ENCODE measurements around the gene CROCC2. TPM values are rescaled to one million over a fixed set of nuclear protein-coding genes. Genes with fewer than 3 reads are reported as not detected.

Gene CROCC2
- total RNA-seq (ENCODE audit: low replicate concordance): 0.12 TPM in 1 of 2 replicates, not detected in the other

GRCh38 chr2:240906141-240906910 lies at the start of gene CROCC2:
TSS of gene CROCC2 (plus strand) at chr2:240906336. CDS start at chr2:240906514, 178 bp downstream.

GRCh38 chr2:240868286-240869108 lies 37.6 kb upstream of the CROCC2 start, which contains the start of gene AGXT:
TSS of gene AGXT (plus strand) at chr2:240868824. CDS start at chr2:240868866, 42 bp downstream.

GRCh38 chr2:240895656-240896388 lies 10.3 kb upstream of the CROCC2 start, which contains the start of gene MAB21L4:
TSS of gene MAB21L4 (minus strand) at chr2:240896156. CDS start at chr2:240895997, 159 bp downstream.

GRCh38 chr2:240997856-240998705 lies 91.9 kb downstream of the CROCC2 start, which contains the start of gene SNED1:
TSS of gene SNED1 (plus strand) at chr2:240998618. CDS start at chr2:240998838, 220 bp downstream.

Other genes with a start within 250 kb of the CROCC2 start
- gene AQP12B, start 223.5 kb upstream of the CROCC2 start, total RNA-seq (ENCODE audit: low replicate concordance): not detected in 2 replicates
- gene AQP12A, start 214.5 kb upstream of the CROCC2 start, total RNA-seq (ENCODE audit: low replicate concordance): not detected in 2 replicates
- under 0.01 TPM in 1 of 2 replicates, not detected in the other for gene KIF1A, start 86.1 kb upstream of the CROCC2 start, total RNA-seq (ENCODE audit: low replicate concordance)
- gene AGXT, start 37.5 kb upstream of the CROCC2 start, total RNA-seq (ENCODE audit: low replicate concordance): not detected in 2 replicates
- gene MAB21L4, start 10.2 kb upstream of the CROCC2 start, total RNA-seq (ENCODE audit: low replicate concordance): not detected in 2 replicates
- 7.4 and 80.4 TPM in 2 replicates for gene SNED1, start 92.3 kb downstream of the CROCC2 start, total RNA-seq (ENCODE audit: low replicate concordance)
- 24.9 and 73.7 TPM in 2 replicates for gene MTERF4, start 196.0 kb downstream of the CROCC2 start, total RNA-seq (ENCODE audit: low replicate concordance)
- gene PASK, start 243.1 kb downstream of the CROCC2 start, total RNA-seq (ENCODE audit: low replicate concordance): 2.4 and 9.9 TPM in 2 replicates
- gene PPP1R7, start 244.1 kb downstream of the CROCC2 start, total RNA-seq (ENCODE audit: low replicate concordance): 100 and 202 TPM in 2 replicates